Stimulated activated CD8-positive, alpha-beta memory T cell treated with anti-CD3 and anti-CD28 coated beads, Interleukin-4, amount 100 ng/mL, for 48 hours (primary cell): ENCODE data around the gene ARHGEF28.

Experiments
- DNase-seq: peaks from one replicate; pipeline ENCODE4 v3.0.0-alpha.2; 2020

The ARHGEF28 gene

GRCh38 chr5:73619606-73620333 lies 6.2 kb upstream of the ARHGEF28 start:
- DNase-seq: no peak

DNA sequence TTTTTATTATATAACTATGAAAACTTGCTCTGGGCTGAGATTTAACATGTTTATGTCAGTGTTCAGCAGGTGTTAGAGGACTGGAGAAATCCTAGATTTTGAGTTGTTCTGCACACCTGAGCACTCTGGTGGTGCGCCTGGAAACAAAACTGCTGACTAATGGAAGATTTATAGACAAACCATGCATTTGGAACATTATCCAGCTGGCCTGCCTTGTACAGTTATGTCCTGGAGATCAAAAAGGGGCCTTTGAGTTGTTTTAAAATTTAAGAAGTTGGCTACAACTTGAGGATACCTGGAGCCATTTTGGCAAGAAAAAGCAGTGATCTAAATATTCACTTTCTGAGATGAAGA lies 5.7 kb upstream of the ARHGEF28 start:
- DNase-seq: no peak

- DNase-seq: no peak
Measured at GRCh38 chr5:73623060-73623459, 2.9 kb upstream of the ARHGEF28 start.

DNA sequence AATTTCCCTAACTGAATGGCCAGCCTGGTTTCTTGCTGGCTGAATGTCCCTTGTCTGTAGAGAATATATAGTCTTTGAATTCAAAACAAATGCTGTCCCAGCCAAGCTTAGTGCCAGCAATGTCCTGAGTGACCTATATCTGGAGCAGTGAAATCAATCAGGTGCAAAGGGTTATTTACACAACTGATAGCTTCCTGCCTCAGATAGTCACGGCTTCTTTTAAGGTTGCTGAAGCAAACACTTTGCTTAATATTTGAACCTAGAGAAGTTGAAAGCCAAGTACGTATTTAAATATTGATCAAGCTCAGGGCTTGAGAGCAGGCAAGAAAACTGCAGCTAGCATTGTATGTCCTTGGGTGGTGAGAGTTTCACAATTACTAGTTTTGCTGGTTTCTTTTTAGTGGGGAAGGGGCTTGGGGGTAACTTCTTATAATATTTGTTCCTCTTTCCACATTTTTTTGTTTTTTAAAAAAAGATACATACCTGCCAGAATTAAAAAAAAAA lies 2.0 kb upstream of the ARHGEF28 start:
- no peak for DNase-seq

DNA sequence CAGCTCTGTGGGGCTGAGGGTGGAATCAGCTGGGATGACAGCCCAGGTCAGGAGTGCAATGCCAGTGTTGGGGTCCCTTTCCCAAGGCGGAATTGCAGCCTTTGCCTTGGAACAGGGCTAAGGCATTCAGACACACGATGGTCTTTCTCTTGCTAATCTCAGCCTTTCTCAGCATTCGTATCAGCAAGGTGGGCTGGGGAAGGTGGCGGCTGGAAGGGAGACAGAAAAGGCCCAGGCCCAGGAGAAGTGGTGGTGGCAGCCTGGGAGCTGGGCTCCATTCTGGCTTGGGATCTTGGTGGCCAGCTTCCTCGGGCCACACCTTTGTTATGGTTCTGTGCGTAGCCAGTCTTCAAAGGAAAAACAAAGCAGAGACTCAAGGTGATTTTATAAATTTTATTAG lies 1.1 kb upstream of the ARHGEF28 start:
- no peak for DNase-seq

DNA sequence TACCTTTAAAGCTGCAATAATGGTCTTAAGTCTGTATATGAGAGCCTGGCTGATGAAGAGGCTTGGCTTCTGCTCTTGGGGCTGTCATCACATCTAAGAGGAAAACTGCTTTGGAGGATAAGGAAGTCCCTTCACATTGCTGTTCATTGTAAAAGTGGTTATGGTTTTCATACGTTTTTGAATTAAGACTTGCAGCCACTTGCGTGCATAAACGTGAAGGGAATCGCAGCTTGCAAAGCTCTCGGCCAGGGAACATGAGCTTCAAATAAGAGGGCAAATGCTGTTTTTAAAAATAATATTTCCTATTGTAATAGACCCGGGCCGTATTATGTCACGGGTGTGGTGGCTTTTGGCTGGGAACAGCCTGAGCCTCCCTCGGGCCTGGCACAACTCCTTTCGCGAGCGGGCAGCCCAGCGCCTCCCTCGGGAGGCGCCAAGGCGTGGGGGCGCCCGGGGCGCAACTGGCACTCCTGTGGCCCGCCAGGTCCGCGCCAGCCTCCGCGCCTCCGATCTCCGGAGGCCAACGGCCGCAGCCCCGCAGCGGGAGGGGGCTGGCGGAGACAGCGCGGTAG lies 538 bp upstream of the ARHGEF28 start:
- no peak for DNase-seq

DNA sequence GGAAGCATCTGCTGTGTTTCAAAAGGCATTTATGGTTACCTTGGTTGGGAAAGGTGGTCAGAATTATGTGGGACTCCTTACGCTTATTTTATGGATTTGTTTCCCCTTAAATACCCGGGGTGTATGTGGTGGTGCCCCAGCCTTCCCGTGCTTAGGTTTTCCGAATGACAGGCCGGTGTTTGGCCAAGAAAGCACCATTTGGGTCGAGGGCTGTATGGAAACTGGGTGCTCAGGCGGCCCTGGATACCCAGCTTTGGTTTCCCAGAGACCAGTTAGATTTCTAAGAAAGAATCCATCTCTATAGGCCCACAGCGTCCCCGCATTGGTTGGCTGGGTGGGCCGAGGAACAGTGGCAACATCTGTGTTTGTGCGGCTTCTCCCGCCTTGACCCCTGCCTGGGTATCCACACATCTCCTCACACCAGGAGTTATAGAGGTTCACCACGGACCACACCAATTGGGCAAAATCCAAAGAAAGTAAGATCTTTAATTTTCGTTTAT lies 868 bp downstream of the ARHGEF28 start:
- DNase-seq: no peak

DNA sequence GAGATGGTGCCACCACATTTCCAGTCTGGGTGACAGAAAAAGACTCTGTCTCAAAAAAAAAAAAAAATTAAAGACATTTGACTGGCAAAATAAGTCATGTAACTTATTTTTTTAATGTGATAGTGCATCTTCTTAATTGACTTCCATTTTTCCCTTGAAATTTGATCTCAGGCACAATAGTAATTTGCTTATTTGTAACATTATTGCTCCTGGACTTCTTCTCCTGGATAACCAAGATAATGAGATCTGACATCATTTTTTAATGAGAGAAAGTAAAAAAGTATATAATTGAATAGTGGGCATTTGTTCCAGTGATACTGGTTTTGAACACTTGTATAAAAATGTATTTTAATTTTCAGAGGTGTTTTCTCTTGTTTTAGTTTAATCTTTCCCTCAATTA lies 3.5 kb downstream of the ARHGEF28 start:
- DNase-seq: no peak

DNA sequence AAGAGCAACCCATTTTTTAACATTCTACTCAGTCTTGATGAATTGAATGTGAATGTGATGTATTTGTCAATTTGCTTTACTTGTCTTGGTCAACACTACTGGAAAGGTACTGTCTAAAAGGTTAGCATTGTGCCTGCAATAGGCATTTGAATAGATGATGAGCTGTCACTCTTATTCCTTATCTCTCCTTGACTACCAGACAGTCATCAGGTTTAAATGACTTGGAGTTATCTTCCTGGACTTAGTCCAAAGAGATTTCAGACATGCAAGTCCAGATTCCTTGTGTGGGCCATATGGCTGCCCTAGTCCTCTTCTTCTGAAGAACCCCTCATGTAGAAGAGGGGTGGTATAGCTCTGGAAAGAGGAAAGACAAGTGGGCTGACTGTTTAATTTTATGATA lies 4.8 kb downstream of the ARHGEF28 start:
- DNase-seq: no peak

DNA sequence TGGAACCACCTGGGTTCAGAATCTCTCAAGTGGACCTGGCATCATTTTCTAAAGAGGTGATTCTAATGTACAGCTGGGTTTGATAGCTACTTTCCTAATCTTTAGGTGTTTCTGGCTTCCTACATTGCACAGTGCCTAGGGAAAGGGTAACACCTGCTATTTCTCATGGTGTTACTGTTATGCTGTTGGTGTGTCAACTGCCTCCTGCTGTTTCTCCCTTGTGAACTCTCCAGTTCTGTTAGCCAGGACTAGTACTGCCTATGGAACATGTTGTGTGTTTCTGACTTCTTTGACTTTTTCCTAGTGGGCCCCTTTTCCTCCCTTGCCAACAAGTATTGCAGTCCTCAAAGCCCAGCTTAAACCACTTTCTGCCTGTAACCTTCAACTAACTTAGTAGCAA lies 5.5 kb downstream of the ARHGEF28 start:
- no peak for DNase-seq

DNA sequence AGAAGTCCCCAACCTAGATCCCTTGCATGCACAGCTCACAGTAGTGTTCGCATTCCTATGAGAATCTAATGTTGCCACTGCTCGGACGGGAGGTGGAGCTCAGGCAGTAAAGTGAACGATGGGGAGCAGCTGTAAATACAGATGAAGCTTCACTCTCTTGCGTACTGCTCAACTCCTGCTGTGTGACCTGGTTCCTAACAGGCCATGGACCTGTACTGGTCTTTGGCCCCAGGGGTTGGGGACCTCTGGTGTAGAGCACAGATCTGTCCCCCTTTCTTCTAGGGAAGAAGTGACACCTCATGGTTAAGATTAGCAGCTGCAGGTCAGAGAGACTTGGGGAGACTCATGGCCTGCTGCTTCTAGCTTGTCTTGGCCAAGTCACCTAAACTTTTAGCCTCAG lies 7.1 kb downstream of the ARHGEF28 start:
- DNase-seq: no peak

- DNase-seq: no peak
Measured at GRCh38 chr5:73636408-73636807, 10.4 kb downstream of the ARHGEF28 start.

DNA sequence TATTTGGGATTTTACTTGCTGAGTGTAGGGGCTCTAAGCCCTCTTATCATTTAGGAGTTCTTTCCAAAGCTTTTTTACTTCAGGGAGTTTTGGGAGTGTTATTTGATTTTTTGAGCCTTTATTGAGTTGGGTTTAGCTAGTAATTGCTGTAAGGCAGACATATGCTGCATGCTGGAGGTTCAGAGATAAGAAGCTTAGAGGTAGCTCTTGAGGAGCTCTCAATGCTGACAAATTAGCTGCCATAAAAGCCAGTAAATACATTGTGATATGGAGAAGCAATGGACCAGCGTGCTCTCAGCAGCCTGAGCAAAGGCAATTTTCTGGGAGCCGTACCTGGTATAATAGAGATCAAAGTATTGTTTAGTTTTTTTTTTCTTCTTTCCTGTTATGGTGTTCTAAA lies 11.6 kb downstream of the ARHGEF28 start:
- no peak for DNase-seq

- no peak for DNase-seq
Measured at GRCh38 chr5:73638344-73639095, 12.5 kb downstream of the ARHGEF28 start.

GRCh38 chr5:73640861-73641320 lies 14.9 kb downstream of the ARHGEF28 start:
- DNase-seq: no peak

- no peak for DNase-seq
Measured at GRCh38 chr5:73641811-73642210, 15.8 kb downstream of the ARHGEF28 start.

DNA sequence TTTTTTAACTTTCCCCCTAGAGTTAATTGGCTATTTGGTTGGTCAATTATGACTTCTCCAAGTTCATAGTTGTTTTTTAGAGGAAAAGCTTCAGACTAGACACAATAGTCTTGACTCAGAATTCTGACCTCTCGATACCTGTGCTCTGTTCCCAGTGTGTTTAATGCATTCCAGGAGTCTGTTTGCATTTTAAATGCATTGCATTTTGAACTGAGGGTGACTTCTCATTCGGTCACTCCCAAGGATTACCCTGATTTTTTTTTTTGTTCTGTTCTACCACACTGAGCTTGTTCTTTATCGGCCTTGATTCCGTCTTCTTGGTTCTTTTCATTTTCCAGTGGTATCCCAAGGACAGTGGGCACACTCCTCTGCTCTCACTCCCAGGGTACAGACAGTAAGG lies 16.3 kb downstream of the ARHGEF28 start:
- no peak for DNase-seq

DNA sequence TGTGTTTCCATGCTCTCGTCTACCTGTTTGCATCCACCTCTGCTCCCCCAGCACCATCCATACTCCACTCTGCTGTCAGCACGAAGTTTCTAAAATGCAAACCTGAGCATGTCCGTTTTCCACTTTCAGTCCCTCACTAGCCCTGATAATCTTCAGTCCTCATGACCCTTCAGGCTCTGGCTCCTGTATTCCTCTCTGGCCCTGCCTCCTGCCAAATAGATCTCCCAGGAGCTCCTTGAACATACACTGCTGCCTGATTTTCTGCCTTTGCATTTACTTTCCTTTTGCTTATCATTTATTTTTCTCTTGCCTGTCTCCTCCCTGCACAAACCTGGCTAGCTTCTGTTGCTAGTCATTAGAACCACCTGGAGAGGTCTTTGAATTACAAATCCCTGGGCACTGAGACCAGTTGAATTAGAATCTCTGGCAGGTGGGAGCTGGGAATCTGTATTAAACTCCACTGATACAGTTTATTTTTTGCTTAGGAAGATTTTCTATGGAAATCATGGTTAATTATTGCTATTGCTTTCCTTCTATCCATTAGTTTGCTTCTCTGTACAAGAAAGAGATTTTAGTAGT lies 18.5 kb downstream of the ARHGEF28 start:
- DNase-seq: no peak

- DNase-seq: no peak
Measured at GRCh38 chr5:73647721-73648120, 21.7 kb downstream of the ARHGEF28 start.

DNA sequence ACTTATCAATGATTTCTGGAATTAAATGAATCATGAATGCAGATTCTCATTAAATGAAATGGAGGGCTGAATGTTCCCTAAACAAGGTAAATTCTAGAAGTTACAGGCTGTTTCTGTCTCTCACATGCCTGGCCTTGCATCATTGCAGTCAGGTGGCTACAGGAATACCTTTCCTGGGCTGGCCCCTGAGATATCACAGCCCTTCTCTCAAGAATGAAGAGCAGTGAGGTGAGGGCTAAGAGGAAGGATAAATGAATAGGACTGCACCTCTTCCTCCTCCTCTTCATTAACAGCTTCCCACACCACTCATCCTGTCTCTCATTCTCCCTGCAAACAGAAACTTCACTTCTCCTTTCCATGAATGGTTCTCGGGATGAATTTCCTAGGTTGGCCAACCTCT lies 22.5 kb downstream of the ARHGEF28 start:
- no peak for DNase-seq

DNA sequence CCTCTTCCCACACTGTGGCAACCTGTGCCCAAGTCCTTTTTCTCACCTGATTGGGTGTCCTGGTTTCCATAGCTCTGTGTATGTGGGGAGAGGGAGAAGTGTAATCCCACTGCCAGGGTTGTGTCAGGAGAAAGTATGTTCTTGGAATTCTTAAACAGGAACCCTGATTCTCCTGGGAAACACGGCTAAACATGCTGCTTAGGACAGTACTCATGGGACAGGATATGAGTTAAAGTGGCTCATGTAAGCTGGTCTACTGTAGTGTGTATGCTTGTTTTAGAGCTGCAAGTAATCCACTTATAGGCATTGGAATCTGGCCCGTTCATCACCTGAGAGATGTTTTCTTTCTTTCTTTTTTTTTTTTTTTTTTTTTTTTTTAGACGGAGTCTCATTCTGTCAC lies 23.9 kb downstream of the ARHGEF28 start:
- no peak for DNase-seq

- no peak for DNase-seq
Measured at GRCh38 chr5:73652391-73652790, 26.4 kb downstream of the ARHGEF28 start.

DNA sequence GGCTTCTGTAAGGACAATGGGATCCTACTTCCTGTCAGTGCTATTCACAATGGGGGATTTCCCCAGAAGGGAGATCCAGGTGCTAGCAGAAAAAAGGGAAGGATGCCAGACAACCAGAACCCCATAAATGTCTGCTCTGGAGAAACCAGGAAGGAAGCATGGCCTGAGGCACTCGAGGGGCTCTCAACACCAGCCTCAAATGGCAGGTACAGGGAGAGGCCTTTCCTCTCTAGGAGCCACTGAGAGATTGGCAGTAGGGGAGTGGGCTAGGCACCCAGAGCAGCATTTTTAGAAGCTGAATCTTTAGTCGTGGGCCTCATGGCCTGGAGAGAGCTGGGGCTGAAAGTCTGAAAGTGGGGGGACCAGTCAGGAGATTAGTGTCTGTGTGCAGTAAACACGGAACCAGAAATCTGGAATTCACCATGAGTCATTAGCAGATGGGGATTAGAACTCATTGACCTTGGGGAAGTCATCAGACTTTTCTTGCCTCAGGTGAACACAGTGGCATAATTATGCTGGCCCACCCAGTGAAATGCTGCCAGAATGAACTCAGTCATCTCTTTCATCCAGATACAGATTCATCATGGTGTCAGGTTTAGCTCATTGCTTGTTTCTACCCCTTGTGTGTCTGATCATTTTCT lies 28.3 kb downstream of the ARHGEF28 start:
- no peak for DNase-seq
